ENCODE data around the gene CCDC88A. TPM values are rescaled to one million over a fixed set of nuclear protein-coding genes. Genes with fewer than 3 reads are reported as not detected.

The CCDC88A gene
- total RNA-seq, 1 experiment from 2014 or later, result 12.3 TPM

- Histone ChIP-seq H3K27me3 (ENCODE audit: insufficient read depth, low read depth) (no peaks in the 10 kb centered on the region), H3K79me2 (ENCODE audit: low read depth) (no peaks in the 10 kb centered on the region), H4K20me1 (ENCODE audit: insufficient read depth) (no peaks in the 10 kb centered on the region), H3K4me3 (no peak overlapping the region), H2AFZ (no peak overlapping the region), H3K4me2 (no peak overlapping the region), H3K27ac (no peak overlapping the region), H3K9me2 (ENCODE audit: insufficient read depth) (no peaks in the 10 kb centered on the region), H3K36me3 (ENCODE audit: low read depth) (peaks cover 34% of the 10 kb centered on the region), H3K9me3 (ENCODE audit: insufficient read depth, low read depth) (no peaks in the 10 kb centered on the region), H3F3A (ENCODE audit: insufficient read depth, low read depth) (peaks cover 13% of the 10 kb centered on the region), H3K4me1 (replicated peaks; ENCODE audit: insufficient read depth) (no peaks in the 10 kb centered on the region)
- TF ChIP-seq EZH2 (IDR thresholded peaks at IDR 0.05; ENCODE audit: low read depth) (no peak), CTCF (conservative IDR thresholded peaks at IDR 0.05) (no peak)
- DNase-seq, result no peak
- ChIA-PET CTCF (no interaction called here), POLR2A (ENCODE audit: unreplicated experiment) (interaction anchor here (0.6 kb wide), 1 partner anchor 384 kb away, joined by 5 read pairs; no protein-coding TSS in a partner anchor)
- BruUV-seq (replicated peaks), result no TSS peak
- intact Hi-C loops (cut with micrococcal nuclease; ENCODE audit: unreplicated experiment), result no loop called here
Measured at GRCh38 chr2:55252832-55253231, 166.8 kb downstream of the CCDC88A start.

DNA sequence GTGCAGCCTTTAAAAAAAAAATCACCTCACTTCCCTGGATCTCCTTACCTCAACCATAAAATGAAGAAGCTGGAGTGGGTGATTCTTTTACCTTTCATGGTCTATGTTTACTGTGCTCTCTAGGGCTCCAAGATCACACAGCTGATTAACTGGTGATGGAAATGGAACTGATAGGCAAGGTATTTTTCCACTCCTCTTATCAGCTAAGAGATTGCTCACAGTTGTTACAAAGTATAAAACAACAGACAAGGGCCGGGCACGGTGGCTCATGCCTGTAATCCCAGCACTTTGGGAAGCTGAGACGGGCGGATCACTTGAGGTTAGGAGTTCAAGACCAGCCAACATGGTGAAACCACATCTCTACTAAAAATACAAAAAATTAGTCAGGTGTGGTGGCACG, 172.6 kb downstream of the CCDC88A start:
- BruUV-seq (replicated peaks), result no TSS peak
- POLR2A ChIA-PET (ENCODE audit: unreplicated experiment), result no interaction called here
- H3K27ac ChIP-seq, result no peak overlapping the region
- TF ChIP-seq CTCF (conservative IDR thresholded peaks at IDR 0.05) (no peak), EZH2 (IDR thresholded peaks at IDR 0.05; ENCODE audit: low read depth) (no peak)
- H3K36me3 ChIP-seq (ENCODE audit: low read depth), result peaks cover 23% of the 10 kb centered on the region
- H3K4me3 ChIP-seq, result no peak overlapping the region
- no peaks in the 10 kb centered on the region for H4K20me1 ChIP-seq (ENCODE audit: insufficient read depth)
- DNase-seq, result no peak
- no peaks in the 10 kb centered on the region for H3K9me2 ChIP-seq (ENCODE audit: insufficient read depth)
- H3K4me2 ChIP-seq, result no peak overlapping the region
- CTCF ChIA-PET, result interaction anchor here (0.6 kb wide), 1 partner anchor 302 kb away, joined by 3 read pairs; no protein-coding TSS in a partner anchor
- no peaks in the 10 kb centered on the region for H3K9me3 ChIP-seq (ENCODE audit: insufficient read depth, low read depth)
- H3K79me2 ChIP-seq (ENCODE audit: low read depth), result no peaks in the 10 kb centered on the region
- no peak overlapping the region for H2AFZ ChIP-seq
- peaks cover 10% of the 10 kb centered on the region for H3F3A ChIP-seq (ENCODE audit: insufficient read depth, low read depth)
- H3K4me1 ChIP-seq (replicated peaks; ENCODE audit: insufficient read depth), result no peaks in the 10 kb centered on the region
- intact Hi-C loops (cut with micrococcal nuclease; ENCODE audit: unreplicated experiment), result no loop called here
- no peaks in the 10 kb centered on the region for H3K27me3 ChIP-seq (ENCODE audit: insufficient read depth, low read depth)

DNA sequence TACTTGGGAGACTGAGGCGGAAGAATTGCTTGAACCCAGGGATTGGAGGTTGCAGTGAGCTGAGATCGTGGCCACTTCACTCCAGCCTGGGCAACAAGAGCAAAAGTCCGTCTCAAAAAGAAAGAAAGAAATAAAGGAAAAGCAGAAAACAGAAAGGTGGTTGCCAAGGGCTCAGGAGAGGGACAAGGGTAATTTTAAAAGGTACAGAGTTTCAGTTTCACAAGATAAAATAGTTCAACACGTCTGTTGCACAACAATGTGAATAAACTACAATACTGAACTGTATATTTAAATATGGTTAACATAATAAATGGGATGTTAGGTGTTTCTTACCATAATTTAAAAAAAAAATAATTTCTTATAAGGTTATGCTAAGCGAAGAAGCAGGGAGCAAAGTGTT, 174.2 kb downstream of the CCDC88A start:
- no peaks in the 10 kb centered on the region for H3K79me2 ChIP-seq (ENCODE audit: low read depth)
- no peak overlapping the region for H3K4me2 ChIP-seq
- no peak overlapping the region for H3K27ac ChIP-seq
- no TSS peak for BruUV-seq (replicated peaks)
- H2AFZ ChIP-seq, result no peak overlapping the region
- H3K36me3 ChIP-seq (ENCODE audit: low read depth), result peaks cover 17% of the 10 kb centered on the region
- H3K4me1 ChIP-seq (replicated peaks; ENCODE audit: insufficient read depth), result no peaks in the 10 kb centered on the region
- DNase-seq, result no peak
- ChIA-PET CTCF (no interaction called here), POLR2A (ENCODE audit: unreplicated experiment) (no interaction called here)
- H3K27me3 ChIP-seq (ENCODE audit: insufficient read depth, low read depth), result no peaks in the 10 kb centered on the region
- intact Hi-C loops (cut with micrococcal nuclease; ENCODE audit: unreplicated experiment), result no loop called here
- H3K9me3 ChIP-seq (ENCODE audit: insufficient read depth, low read depth), result no peaks in the 10 kb centered on the region
- H3K9me2 ChIP-seq (ENCODE audit: insufficient read depth), result no peaks in the 10 kb centered on the region
- TF ChIP-seq EZH2 (IDR thresholded peaks at IDR 0.05; ENCODE audit: low read depth) (no peak), CTCF (conservative IDR thresholded peaks at IDR 0.05) (no peak)
- H3K4me3 ChIP-seq, result no peak overlapping the region
- peaks cover 14% of the 10 kb centered on the region; the same call in 1 of the 2 replicates for H3F3A ChIP-seq (ENCODE audit: insufficient read depth, low read depth)
- no peaks in the 10 kb centered on the region for H4K20me1 ChIP-seq (ENCODE audit: insufficient read depth)
